Natural killer cell (primary cell): ENCODE data around the gene ADM. TPM values are rescaled to one million over a fixed set of nuclear protein-coding genes. Genes with fewer than 3 reads are reported as not detected.

ENCODE experiments used
- ATAC-seq, 3 donors: fragments of 150-1000 bp in 2 of 3; fragments of 200-7000 bp in 1 of 3; cut with Tn5 transposase; 1 replicate in 1 of 3; 2 replicates in 2 of 3; pipeline ENCODE4 v1.10.0; 2021; ENCODE audit warnings: mild to moderate bottlenecking in 2 of 3, moderate library complexity in 2 of 3
- DNase-seq, 2 donors: peaks; one replicate each; pipeline versions ENCODE4 v3.0.0 to v3.0.0-alpha.2; 2013 to 2021; ENCODE audit warnings: mixed read lengths in 1 of 2
- H3K27ac ChIP-seq: one replicate; pipeline ENCODE4 v1.5.1; 2013; ENCODE audit warnings: mild to moderate bottlenecking, low read length
- H3K27me3 ChIP-seq: one replicate; pipeline ENCODE4 v1.6.1; 2013; ENCODE audit warnings: low read length; ENCODE audit not compliant: control insufficient read depth, insufficient read depth
- H3K36me3 ChIP-seq: one replicate; pipeline ENCODE4 v1.6.1; 2013; ENCODE audit warnings: low read length; ENCODE audit not compliant: control insufficient read depth, insufficient read depth
- H3K4me1 ChIP-seq: one replicate; pipeline ENCODE4 v1.6.1; 2013; ENCODE audit warnings: low read length; ENCODE audit not compliant: control insufficient read depth, insufficient read depth
- H3K4me3 ChIP-seq: one replicate; pipeline ENCODE4 v1.5.1; 2013; ENCODE audit warnings: low read length
- H3K9me3 ChIP-seq: one replicate; pipeline ENCODE4 v1.6.1; 2013; ENCODE audit warnings: low read length; ENCODE audit not compliant: control insufficient read depth, insufficient read depth
- H3K27ac Mint-ChIP-seq, 2 donors: one replicate each; pipeline ENCODE4 v1.8.0; 2022; ENCODE audit warnings: mild to moderate bottlenecking in 2 of 2, mixed read lengths in 2 of 2, moderate library complexity in 1 of 2
- H3K27me3 Mint-ChIP-seq, 2 donors: one replicate each; pipeline ENCODE4 v1.8.0; 2022; ENCODE audit warnings: low read depth in 2 of 2, mixed read lengths in 2 of 2
- H3K36me3 Mint-ChIP-seq: one replicate; pipeline ENCODE4 v1.8.0; 2022; ENCODE audit warnings: mixed read lengths
- H3K4me1 Mint-ChIP-seq, 2 donors: one replicate each; pipeline ENCODE4 v1.8.0; 2022; ENCODE audit warnings: mixed read lengths in 2 of 2
- H3K4me3 Mint-ChIP-seq: one replicate; pipeline ENCODE4 v1.8.0; 2022; ENCODE audit warnings: mild to moderate bottlenecking, moderate library complexity, mixed read lengths
- H3K9me3 Mint-ChIP-seq, 2 donors: one replicate each; pipeline ENCODE4 v1.8.0; 2022; ENCODE audit warnings: mixed read lengths in 2 of 2
- WGBS: methylation state at CpG from one replicate; pipeline ENCODE4 v1.1.7; 2013; ENCODE audit warnings: missing lambda C conversion rate; ENCODE audit not compliant: insufficient coverage; 5-methylcytosine and 5-hydroxymethylcytosine counted together
- intact Hi-C: fragments of 100-400 bp; cut with micrococcal nuclease; formaldehyde crosslinking; loops from one replicate; pipeline ENCODE4 v1.14.2; 2022
- total RNA-seq, 4 donors: library from RNA; stranded (reverse); fragments of 120-200 nt in 1 of 4; gene quantifications; one replicate each; pipeline versions ENCODE4 v1.2.3 to v1.2.4, GENCODE V29; 2013 to 2022
- TF ChIP-seq, protein P1 (sequence below): fragments of 200-600 bp; IDR thresholded peaks from one replicate; pipeline ENCODE4 v1.8.0; 2022; ENCODE audit warnings: antibody characterized with exemption

ADM gene
- total RNA-seq, 3 donors from 2014 or later (not counting 1 experiment from before 2014, with no cell fraction given), result 0.82 to 7.0 (median 5.8) TPM

DNA sequence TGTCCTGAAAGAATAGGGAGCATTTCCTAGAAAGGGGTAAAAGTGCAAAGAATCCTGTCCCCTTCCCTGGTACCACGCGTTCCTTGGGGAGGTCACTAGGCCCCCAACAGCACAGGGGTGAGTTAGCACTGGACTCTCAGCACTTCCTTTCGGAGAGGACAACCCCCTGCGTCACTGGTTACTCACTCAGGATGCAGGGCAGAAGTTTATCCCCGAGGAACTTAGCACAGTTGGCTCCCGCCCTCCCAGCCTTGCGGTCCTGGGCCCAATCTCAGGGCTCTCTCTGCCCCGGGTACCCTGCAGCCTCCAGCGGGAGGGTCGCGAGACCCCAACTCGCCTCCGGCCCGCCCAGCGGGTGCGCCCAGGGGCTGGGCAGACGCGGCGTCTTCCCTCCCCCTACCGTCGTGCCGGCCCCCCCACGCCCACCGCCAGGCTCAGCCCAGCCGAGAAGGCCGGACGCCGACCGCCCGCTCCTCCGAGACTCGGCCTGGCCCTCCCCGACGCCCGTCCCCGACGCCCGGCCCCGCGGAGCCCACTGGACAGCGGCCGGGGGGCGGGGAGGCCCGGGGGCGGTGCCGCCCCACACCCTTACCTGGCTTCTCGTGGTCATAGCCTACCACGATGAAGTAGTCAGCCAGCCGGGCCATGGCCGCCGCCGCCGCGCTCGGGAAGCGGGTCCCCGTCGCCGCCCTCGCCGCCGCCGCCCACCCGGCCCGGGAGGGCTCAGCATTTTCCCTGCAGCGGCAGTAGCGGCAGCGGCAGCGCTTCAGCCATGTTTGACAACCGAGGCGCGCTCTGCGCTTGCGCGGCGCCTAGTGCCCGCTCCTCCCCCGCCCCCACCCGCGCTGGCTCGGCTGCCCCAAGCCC lies 11.2 kb upstream of the ADM start, which contains the start of gene SBF2:
TSS of gene SBF2 (minus strand) at position 797 of the 867 bp plus-strand sequence. CDS start at position 647, 150 bp downstream.
- TF ChIP-seq, protein P1, sequence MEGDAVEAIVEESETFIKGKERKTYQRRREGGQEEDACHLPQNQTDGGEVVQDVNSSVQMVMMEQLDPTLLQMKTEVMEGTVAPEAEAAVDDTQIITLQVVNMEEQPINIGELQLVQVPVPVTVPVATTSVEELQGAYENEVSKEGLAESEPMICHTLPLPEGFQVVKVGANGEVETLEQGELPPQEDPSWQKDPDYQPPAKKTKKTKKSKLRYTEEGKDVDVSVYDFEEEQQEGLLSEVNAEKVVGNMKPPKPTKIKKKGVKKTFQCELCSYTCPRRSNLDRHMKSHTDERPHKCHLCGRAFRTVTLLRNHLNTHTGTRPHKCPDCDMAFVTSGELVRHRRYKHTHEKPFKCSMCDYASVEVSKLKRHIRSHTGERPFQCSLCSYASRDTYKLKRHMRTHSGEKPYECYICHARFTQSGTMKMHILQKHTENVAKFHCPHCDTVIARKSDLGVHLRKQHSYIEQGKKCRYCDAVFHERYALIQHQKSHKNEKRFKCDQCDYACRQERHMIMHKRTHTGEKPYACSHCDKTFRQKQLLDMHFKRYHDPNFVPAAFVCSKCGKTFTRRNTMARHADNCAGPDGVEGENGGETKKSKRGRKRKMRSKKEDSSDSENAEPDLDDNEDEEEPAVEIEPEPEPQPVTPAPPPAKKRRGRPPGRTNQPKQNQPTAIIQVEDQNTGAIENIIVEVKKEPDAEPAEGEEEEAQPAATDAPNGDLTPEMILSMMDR, result no peak
- WGBS, result under 1% methylated on average over 81 of the region's 81 CpGs
- H3K4me1 Mint-ChIP-seq, result peaks cover 42 to 43% of the 10 kb centered on the region in 2 donors
- Histone ChIP-seq H3K4me1 (peaks cover 21% of the 10 kb centered on the region), H3K27ac (no peak within 1 kb of the TSS), H3K9me3 (no peaks in the 10 kb centered on the region), H3K4me3 (peak within 1 kb of the TSS; percentile 60), H3K36me3 (no peaks in the 10 kb centered on the region), H3K27me3 (peaks cover 24% of the 10 kb centered on the region)
- ATAC-seq, result peak; percentile 74 to 80 (median 78)
- H3K36me3 Mint-ChIP-seq, result peaks cover 6% of the 10 kb centered on the region
- DNase-seq, result peak; percentile 78 to 92
- H3K4me3 Mint-ChIP-seq, result peak within 1 kb of the TSS; percentile 92
- intact Hi-C loops, result no loop called here
- H3K9me3 Mint-ChIP-seq, result no peaks in the 10 kb centered on the region
- H3K27me3 Mint-ChIP-seq, result peaks cover 24 to 25% of the 10 kb centered on the region in 2 donors
- peak within 1 kb of the TSS; percentile 57 to 74 for H3K27ac Mint-ChIP-seq

DNA sequence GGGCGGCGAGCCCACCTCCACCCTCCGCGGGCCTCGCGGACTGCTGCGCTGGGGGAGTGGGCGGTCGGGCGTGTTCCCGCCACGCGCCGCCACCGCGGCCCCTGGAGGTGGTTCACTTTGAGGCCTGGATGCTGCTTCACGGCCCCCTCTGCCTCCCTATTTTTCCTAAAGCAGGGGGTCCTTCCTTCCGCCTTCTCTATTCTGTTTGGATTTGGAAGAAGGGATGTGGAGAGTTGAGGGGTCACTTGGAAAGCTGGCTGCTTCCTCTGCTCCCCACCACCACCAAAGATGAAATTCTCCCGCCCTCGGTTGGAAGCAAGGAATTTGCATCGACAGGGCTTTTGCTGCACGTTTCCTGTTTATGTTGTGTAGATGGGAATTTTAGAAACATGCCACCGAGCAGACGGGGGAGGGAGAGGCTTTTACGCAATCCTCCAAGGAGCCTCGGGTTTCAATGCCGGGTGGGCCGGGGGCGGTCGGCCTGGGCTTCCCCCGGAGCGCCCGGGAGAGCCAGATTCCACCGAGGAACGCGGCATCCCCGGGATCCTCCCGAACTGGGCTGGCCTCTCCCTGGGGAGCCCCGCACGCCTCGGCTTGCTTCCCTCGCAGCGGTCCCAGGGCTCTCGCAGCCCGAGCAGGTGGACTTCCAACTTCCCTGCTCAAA lies 10.5 kb upstream of the ADM start:
- Mint-ChIP-seq H3K4me3 (peak overlapping the region; percentile 92), H3K27ac (peak overlapping the region; percentile 57 to 74), H3K27me3 (peaks cover 24 to 25% of the 10 kb centered on the region in 2 donors), H3K9me3 (no peaks in the 10 kb centered on the region), H3K36me3 (peaks cover 6% of the 10 kb centered on the region), H3K4me1 (peaks cover 42 to 44% of the 10 kb centered on the region in 2 donors)
- Histone ChIP-seq H3K27me3 (peaks cover 24% of the 10 kb centered on the region), H3K36me3 (no peaks in the 10 kb centered on the region), H3K27ac (no peak overlapping the region), H3K4me3 (peak overlapping the region; percentile 60), H3K4me1 (peaks cover 22% of the 10 kb centered on the region), H3K9me3 (no peaks in the 10 kb centered on the region)
- WGBS, result 2% methylated on average over 41 of the region's 45 CpGs
- DNase-seq, result no peak
- ATAC-seq, result no peak
- intact Hi-C loops, result no loop called here
- TF ChIP-seq, protein P1, result no peak

DNA sequence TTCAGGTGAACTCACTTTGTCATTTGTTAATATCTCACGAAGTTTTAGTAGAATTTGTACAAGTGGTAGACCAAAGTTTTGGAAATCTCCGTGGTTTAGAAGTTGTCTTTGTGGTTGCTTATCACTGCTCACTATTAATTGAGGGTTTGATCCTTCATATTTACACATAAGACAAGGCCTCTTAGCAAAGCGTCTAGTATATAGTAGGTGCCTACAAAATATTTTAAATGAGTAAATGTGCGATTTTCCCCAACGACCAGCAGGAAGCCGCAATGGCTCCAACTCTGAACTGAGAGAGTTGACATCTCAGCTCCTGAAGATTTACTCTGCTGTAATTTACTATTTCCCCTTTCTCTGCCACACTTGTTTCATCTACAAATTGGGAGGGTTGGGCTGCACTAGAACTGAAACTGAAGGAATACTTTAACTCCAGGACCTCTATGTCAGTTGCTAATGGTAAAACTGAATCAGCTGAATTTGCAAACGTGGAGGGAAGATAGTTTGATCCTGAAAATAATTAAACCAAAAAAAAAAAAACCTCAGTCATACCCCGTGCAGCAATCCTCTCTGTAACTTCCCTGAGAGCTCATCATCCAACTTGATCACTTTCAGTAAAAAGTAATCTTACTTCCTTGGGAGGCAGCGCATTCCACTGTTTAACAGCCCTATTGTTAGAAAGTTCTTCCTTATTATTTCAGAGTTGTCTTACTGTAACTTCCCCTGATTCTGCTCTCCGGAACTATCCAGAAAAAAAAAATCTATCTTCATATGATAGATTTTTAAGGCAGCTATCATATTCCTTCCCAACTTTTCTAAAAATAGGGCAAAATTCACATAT lies 9.6 kb upstream of the ADM start:
- H3K4me1 ChIP-seq, result peaks cover 22% of the 10 kb centered on the region

More for the DNA sequence above, 9.6 kb upstream of the ADM start:
- Histone ChIP-seq H3K4me3 (no peak overlapping the region), H3K36me3 (no peaks in the 10 kb centered on the region), H3K27ac (no peak overlapping the region), H3K27me3 (peaks cover 24% of the 10 kb centered on the region), H3K9me3 (no peaks in the 10 kb centered on the region)
- intact Hi-C loops, result no loop called here
- Mint-ChIP-seq H3K4me1 (peaks cover 37 to 40% of the 10 kb centered on the region in 2 donors), H3K27me3 (peaks cover 25 to 27% of the 10 kb centered on the region in 2 donors), H3K4me3 (peak overlapping the region; percentile 92), H3K9me3 (no peaks in the 10 kb centered on the region), H3K27ac (peak overlapping the region; percentile 57 to 74), H3K36me3 (peaks cover 6% of the 10 kb centered on the region)
- 13% methylated on average over 6 of the region's 10 CpGs for WGBS
- TF ChIP-seq, protein P1, result no peak
- DNase-seq (peak in 1 of 2 donors; percentile 36), ATAC-seq (no peak)
